OCI-LY3 (cell line): ENCODE data around the gene XRCC5.

Experiments used
- H2AFZ ChIP-seq: fragments of 200-600, 300-600 bp; shearing (Covaris generic); 2 replicates; pipeline ENCODE4 v1.6.0; 2014; ENCODE audit warnings: antibody characterized with exemption, low read depth, low read length
- H3K27ac ChIP-seq: fragments of 200-600, 300-600 bp; sonication (generic); 2 replicates; pipeline ENCODE4 v1.5.1; 2014; ENCODE audit warnings: mild to moderate bottlenecking, low read length, moderate library complexity, mixed read lengths
- H3K27me3 ChIP-seq: fragments of 200-600, 300-600 bp; sonication (generic); 2 replicates; pipeline ENCODE4 v1.6.1; 2014; ENCODE audit warnings: low read depth, low read length, mixed read lengths
- H3K36me3 ChIP-seq: fragments of 200-600, 300-600 bp; sonication (generic); replicated peaks from 2 replicates; pipeline ENCODE3; 2014; ENCODE audit warnings: low read depth, low read length, mixed read lengths
- H3K4me1 ChIP-seq: fragments of 300-600, 200-600 bp; sonication (generic); 2 replicates; pipeline ENCODE4 v1.6.1; 2014; ENCODE audit warnings: low read length, mixed read lengths
- H3K4me2 ChIP-seq: fragments of 200-600, 300-600 bp; sonication (generic); 2 replicates; pipeline ENCODE4 v1.6.1; 2014; ENCODE audit warnings: low read length, mixed read lengths
- H3K4me3 ChIP-seq: fragments of 300-600, 200-600 bp; sonication (generic); 2 replicates; pipeline ENCODE4 v1.5.1; 2014; ENCODE audit warnings: antibody characterized with exemption, mild to moderate bottlenecking, low read length, moderate library complexity
- H3K79me2 ChIP-seq: fragments of 300-600, 200-600 bp; shearing (Covaris generic); 2 replicates; pipeline ENCODE4 v1.6.1; 2014; ENCODE audit warnings: mild to moderate bottlenecking, low read length, mixed read lengths
- H3K9ac ChIP-seq: fragments of 300-600, 200-600 bp; shearing (Covaris generic); 2 replicates; pipeline ENCODE4 v1.6.0; 2014; ENCODE audit warnings: mild to moderate bottlenecking, low read length, moderate library complexity
- H3K9me3 ChIP-seq: fragments of 200-600, 300-600 bp; shearing (Covaris generic); 2 replicates; pipeline ENCODE4 v1.6.1; 2014; ENCODE audit warnings: low read length, mixed read lengths; ENCODE audit not compliant: insufficient read depth
- H4K20me1 ChIP-seq: fragments of 200-600, 300-600 bp; sonication (generic); 2 replicates; pipeline ENCODE4 v1.6.1; 2016; ENCODE audit warnings: low read length, mixed read lengths; ENCODE audit not compliant: insufficient read depth
- CTCF ChIP-seq: fragments of 200-600, 300-600 bp; sonication (generic); IDR thresholded peaks from 2 replicates; pipeline ENCODE4 v1.5.1; 2014; ENCODE audit warnings: antibody characterized with exemption, low read length, low read depth
- EZH2phosphoT487 ChIP-seq: fragments of 200-600 bp; shearing (Covaris generic); IDR thresholded peaks from 2 replicates; pipeline ENCODE4 v1.6.1; 2018; ENCODE audit warnings: antibody characterized with exemption, mixed run types, low read depth

The XRCC5 gene

GRCh38 chr2:216181953-216182461 lies 72.9 kb downstream of the XRCC5 start:
- Histone ChIP-seq H3K9me3 (no peaks in the 10 kb centered on the region), H3K4me3 (no peak overlapping the region), H3K27me3 (no peaks in the 10 kb centered on the region), H3K4me1 (peaks cover 29% of the 10 kb centered on the region), H3K4me2 (0 out of 2 replicates have a peak overlapping the region, but pooled peaks have one; percentile 22), H3K27ac (no peak overlapping the region), H2AFZ (no peak overlapping the region), H3K9ac (no peak overlapping the region), H4K20me1 (peaks cover 16% of the 10 kb centered on the region), H3K36me3 (peaks cover 19% of the 10 kb centered on the region), H3K79me2 (peaks cover 85% of the 10 kb centered on the region)
- TF ChIP-seq CTCF (no peak), EZH2phosphoT487 (no peak)

- TF ChIP-seq CTCF = no peak
- TF ChIP-seq EZH2phosphoT487 = no peak
- H3K9ac ChIP-seq = no peak overlapping the region
- peaks cover 13% of the 10 kb centered on the region for H3K36me3 ChIP-seq
- peaks cover 28% of the 10 kb centered on the region for H3K4me1 ChIP-seq
- peaks cover 85% of the 10 kb centered on the region for H3K79me2 ChIP-seq
- no peaks in the 10 kb centered on the region for H3K9me3 ChIP-seq
- peak overlapping the region; percentile 22; the same call in 1 of the 2 replicates for H3K4me2 ChIP-seq
- no peak overlapping the region for H2AFZ ChIP-seq
- peaks cover 16% of the 10 kb centered on the region for H4K20me1 ChIP-seq
- no peaks in the 10 kb centered on the region for H3K27me3 ChIP-seq
- H3K27ac ChIP-seq = peak overlapping the region; percentile 61
- H3K4me3 ChIP-seq = no peak overlapping the region
Measured at GRCh38 chr2:216183462-216183861, 74.3 kb downstream of the XRCC5 start.

- Histone ChIP-seq H2AFZ (no peak overlapping the region), H4K20me1 (peaks cover 7% of the 10 kb centered on the region; the same call in 1 of the 2 replicates), H3K9ac (no peak overlapping the region), H3K4me2 (no peak overlapping the region), H3K79me2 (peaks cover 68% of the 10 kb centered on the region), H3K4me1 (peaks cover 10% of the 10 kb centered on the region), H3K9me3 (no peaks in the 10 kb centered on the region), H3K27me3 (no peaks in the 10 kb centered on the region), H3K36me3 (peaks cover 18% of the 10 kb centered on the region), H3K27ac (no peak overlapping the region), H3K4me3 (no peak overlapping the region)
- TF ChIP-seq EZH2phosphoT487 (no peak), CTCF (no peak)
Measured at GRCh38 chr2:216188559-216188850, 79.4 kb downstream of the XRCC5 start.

GRCh38 chr2:216188956-216189355 lies 79.8 kb downstream of the XRCC5 start:
- Histone ChIP-seq H3K4me1 (peaks cover 10% of the 10 kb centered on the region), H4K20me1 (peaks cover 7% of the 10 kb centered on the region; the same call in 1 of the 2 replicates), H3K4me2 (no peak overlapping the region), H3K27ac (no peak overlapping the region), H3K4me3 (no peak overlapping the region), H3K9ac (no peak overlapping the region), H2AFZ (no peak overlapping the region), H3K9me3 (no peaks in the 10 kb centered on the region), H3K36me3 (peaks cover 22% of the 10 kb centered on the region), H3K79me2 (peaks cover 68% of the 10 kb centered on the region), H3K27me3 (no peaks in the 10 kb centered on the region)
- TF ChIP-seq CTCF = no peak
- no peak for TF ChIP-seq EZH2phosphoT487
